ENCODE results near the gene SPOUT1. TPM values are rescaled to one million over a fixed set of nuclear protein-coding genes. Genes with fewer than 3 reads are reported as not detected.

SPOUT1 gene
- total and polyA plus RNA-seq, 2 of the 13 experiments (the other 11 are each of a cell fraction or from before 2014, with no cell fraction given) = 39.0 to 45.8 TPM

- TF ChIP-seq ZNF546 (CRISPR knock-in tag; conservative IDR thresholded peaks at IDR 0.05) = 0 out of 2 replicates have a peak, but pooled peaks have one; percentile 20
- peak; percentile 54; the same call in 1 of the 2 replicates for TF ChIP-seq MED1 (CRISPR knock-in tag; IDR thresholded peaks at IDR 0.05)
- no peak; the same call in 1 of the 2 replicates for TF ChIP-seq ZBTB10 (CRISPR knock-in tag; IDR thresholded peaks at IDR 0.05; ENCODE audit: borderline replicate concordance)
- TF ChIP-seq ZSCAN30 (CRISPR knock-in tag; IDR thresholded peaks at IDR 0.05) = no peak
- no peak for TF ChIP-seq ARID2 (CRISPR knock-in tag; IDR thresholded peaks at IDR 0.05; ENCODE audit: borderline replicate concordance)
- TF ChIP-seq HDAC6 (IDR thresholded peaks at IDR 0.05; ENCODE audit: low read depth, low read length) = no peak
- TF ChIP-seq ZFP91 (CRISPR knock-in tag; IDR thresholded peaks at IDR 0.05; ENCODE audit: borderline replicate concordance) = peak; percentile 84; the same call in 1 of the 2 replicates
- no peak for TF ChIP-seq FIP1L1 (IDR thresholded peaks at IDR 0.05; ENCODE audit: borderline replicate concordance, insufficient read depth, low read depth, low read length)
- TF ChIP-seq KLF12 (CRISPR knock-in tag; IDR thresholded peaks at IDR 0.05; ENCODE audit: borderline replicate concordance) = 0 out of 2 replicates have a peak, but pooled peaks have one; percentile 68
- TF ChIP-seq, protein P1, sequence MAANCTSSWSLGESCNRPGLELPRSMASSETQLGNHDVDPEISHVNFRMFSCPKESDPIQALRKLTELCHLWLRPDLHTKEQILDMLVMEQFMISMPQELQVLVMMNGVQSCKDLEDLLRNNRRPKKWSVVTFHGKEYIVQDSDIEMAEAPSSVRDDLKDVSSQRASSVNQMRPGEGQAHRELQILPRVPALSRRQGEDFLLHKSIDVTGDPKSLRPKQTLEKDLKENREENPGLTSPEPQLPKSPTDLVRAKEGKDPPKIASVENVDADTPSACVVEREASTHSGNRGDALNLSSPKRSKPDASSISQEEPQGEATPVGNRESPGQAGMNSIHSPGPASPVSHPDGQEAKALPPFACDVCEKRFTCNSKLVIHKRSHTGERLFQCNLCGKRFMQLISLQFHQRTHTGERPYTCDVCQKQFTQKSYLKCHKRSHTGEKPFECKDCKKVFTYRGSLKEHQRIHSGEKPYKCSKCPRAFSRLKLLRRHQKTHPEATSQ (CRISPR knock-in tag; IDR thresholded peaks at IDR 0.05; ENCODE audit: borderline replicate concordance) = no peak
- TF ChIP-seq ZNF468 (CRISPR knock-in tag; IDR thresholded peaks at IDR 0.05) = no peak
- TF ChIP-seq ZNF713 (CRISPR knock-in tag; IDR thresholded peaks at IDR 0.05) = no peak
- TF ChIP-seq AFF4 (CRISPR knock-in tag; IDR thresholded peaks at IDR 0.05) = no peak
- no peak for TF ChIP-seq SMYD3 (CRISPR knock-in tag; IDR thresholded peaks at IDR 0.05)
- TF ChIP-seq REPIN1 (CRISPR knock-in tag; IDR thresholded peaks at IDR 0.05; ENCODE audit: borderline replicate concordance, low read depth) = 0 out of 2 replicates have a peak, but pooled peaks have one; percentile 32
- TF ChIP-seq NFYC (CRISPR knock-in tag; IDR thresholded peaks at IDR 0.05) = peak; percentile 87
- no peak for TF ChIP-seq SP140L (CRISPR knock-in tag; IDR thresholded peaks at IDR 0.05; ENCODE audit: borderline replicate concordance)
- 0 out of 2 replicates have a peak, but pooled peaks have one; percentile 6 for TF ChIP-seq PRMT3 (CRISPR knock-in tag; IDR thresholded peaks at IDR 0.05; ENCODE audit: borderline replicate concordance, low read depth)
- TF ChIP-seq HDAC2 (CRISPR knock-in tag; IDR thresholded peaks at IDR 0.05) = peak; percentile 51
Observed at GRCh38 chr9:128829477-128830251, at the start of gene SPOUT1 (continued).
